HG02870 (cell line): Measurements from ENCODE around the gene C10orf105.

Experiments used
- ATAC-seq: cut with Tn5 transposase; IDR thresholded peaks from one replicate; pipeline ENCODE4 v1.9.1; 2021; ENCODE audit warnings: mild to moderate bottlenecking, moderate library complexity; ENCODE audit not compliant: unreplicated experiment

Gene C10orf105

DNA sequence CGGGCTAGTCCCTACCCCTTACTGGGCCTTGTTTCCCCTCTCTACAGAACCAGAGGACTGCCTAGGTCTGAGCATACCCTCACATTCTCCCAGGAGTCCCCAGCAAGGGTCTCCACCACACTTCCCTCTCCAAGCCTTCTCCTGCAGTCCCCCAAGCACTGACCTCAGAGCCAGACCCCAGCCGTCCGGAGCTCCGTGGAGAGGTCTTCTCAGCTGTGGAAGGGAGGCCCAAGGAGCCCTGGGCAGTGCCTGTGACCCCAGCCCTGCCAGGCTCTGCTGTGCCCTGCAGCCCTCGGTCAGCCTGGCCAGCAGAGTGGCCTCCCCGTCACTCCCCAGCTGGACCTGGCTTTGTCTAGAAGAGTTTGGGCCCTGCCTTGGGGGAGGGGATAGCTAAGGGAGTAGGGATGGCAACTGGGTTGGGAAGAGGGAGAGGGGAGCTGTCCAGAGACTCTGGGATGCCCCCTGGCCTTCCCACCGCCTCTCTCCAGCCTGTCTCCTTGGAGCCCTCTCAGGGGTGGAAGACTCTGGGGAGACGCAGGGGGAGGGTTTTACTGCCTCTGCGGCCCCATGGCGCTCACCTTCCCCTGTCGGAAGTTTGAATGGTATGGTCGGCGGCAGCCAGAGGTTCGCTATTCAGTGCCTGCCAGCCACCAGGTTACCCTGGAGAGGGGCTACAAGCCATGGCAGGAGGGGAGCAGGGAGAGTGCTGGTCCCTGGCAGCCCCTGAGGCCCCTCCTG is at the start of gene C10orf105:
TSS of gene C10orf105 (minus strand) at position 315 of the 738 bp plus-strand sequence. CDS start 3,441 bp downstream, outside the sequence.
- ATAC-seq: no peak

DNA sequence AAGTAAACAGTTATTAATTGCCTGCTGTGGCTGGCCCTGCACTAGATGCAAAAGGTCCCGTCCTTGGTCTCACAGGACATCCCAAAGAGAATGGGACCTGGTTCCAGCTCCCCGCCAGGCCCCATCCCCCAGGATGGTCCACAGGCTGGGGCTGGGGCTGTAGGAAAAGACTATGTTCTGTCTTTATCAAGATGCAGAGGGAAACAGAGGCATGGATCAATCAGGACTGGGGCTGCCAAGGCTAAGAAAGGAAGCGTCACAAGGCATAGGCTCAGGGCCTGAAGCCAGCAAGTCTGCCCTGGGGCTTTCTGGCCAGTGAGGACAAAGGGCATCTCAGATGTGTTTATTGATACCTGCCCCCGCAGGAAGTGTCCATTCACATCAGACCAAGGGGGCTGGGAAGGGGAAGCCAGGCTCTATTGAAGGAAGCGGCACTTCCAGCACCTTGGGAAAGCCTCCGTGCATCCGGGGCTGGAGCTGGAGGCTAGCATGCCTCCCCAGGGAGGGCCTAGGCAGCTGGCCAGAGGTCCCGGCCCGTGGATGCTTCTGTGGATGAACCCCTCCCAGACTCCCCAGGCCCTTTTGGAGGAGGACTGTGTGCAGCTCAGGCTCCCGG is 48.0 kb upstream of the C10orf105 start:
- ATAC-seq: no peak

DNA sequence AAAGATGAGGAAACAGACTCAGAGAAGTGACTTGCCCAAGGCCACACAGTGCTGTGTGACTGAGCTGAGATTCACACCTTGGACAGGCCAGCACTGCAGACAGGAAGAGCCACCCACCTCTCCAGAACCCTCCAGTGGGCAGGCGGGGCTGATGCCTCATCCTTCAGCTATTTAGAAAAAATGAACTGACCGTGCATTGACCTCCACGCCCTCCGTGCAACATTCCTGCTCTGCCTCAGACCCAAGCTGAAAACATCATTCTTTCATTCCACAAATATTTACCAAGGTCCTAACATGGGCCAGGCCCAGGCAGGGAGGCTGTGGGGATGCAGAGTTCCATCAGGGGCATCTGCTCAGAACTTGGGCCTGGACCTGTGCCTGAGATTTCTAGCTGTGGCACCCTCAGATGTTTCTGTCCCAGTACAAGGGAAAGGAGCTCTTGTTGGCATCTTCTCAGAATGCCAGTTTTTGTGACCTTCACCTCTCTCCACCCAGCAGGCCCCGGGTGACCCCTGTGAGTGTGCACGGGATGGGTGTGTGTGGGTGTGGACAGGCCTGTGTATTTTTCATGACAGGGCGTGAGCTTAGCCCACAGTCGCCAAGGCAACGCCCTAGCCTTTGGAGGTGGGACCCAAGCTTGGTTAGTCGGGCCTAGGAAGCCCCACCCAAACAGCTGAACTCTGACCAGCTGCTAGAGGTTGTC is 47.3 kb upstream of the C10orf105 start:
- no peak for ATAC-seq

GRCh38 chr10:71765906-71766716 is 46.5 kb upstream of the C10orf105 start:
- no peak for ATAC-seq

- no peak for ATAC-seq
Measured at GRCh38 chr10:71765176-71765904, 45.8 kb upstream of the C10orf105 start.

DNA sequence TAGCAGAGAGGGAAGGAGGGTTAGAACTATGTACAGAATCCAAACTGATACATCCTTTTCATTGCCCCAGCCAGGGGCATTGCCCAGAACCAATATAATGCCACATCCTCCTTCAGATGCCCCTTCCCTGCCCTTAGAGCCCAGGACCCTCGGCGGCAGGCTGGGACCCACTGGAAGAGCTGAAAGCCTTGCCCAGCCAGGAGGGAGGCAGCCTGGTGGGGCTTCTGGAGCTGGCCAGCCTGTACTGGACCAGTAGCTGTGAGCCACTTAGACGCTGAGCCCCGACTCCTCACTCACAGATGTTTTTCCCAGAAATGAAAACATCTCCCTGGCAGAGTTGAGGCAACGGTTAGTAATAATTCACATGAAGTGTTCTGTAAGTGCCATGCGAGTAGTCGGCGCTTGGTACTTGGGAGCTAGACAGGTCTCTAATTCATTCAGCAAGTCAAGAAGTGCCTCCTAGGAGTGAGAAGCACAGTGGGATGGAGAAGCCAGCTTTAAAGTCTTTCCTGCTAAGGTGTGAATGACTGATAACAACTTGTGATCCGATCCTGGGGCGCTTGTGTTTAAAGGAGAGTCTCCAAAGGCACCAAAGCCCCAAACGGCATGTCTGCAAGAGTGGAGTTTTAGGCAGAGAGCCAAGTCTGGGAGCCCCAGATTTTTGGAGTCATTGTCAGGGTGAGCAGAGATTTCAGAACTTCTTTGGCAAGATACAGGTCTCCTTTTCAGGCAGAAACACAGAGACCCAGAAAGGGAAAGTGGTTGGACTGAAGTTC is 44.0 kb upstream of the C10orf105 start:
- no peak for ATAC-seq

GRCh38 chr10:71762324-71762723 is 42.7 kb upstream of the C10orf105 start:
- no peak for ATAC-seq

- ATAC-seq: no peak
Measured at GRCh38 chr10:71761541-71762113, 42.0 kb upstream of the C10orf105 start.

GRCh38 chr10:71761105-71761511 is 41.5 kb upstream of the C10orf105 start:
- no peak for ATAC-seq

- ATAC-seq: no peak
Measured at GRCh38 chr10:71757399-71757922, 37.9 kb upstream of the C10orf105 start.

- no peak for ATAC-seq
Measured at GRCh38 chr10:71756311-71757191, 37.0 kb upstream of the C10orf105 start.

DNA sequence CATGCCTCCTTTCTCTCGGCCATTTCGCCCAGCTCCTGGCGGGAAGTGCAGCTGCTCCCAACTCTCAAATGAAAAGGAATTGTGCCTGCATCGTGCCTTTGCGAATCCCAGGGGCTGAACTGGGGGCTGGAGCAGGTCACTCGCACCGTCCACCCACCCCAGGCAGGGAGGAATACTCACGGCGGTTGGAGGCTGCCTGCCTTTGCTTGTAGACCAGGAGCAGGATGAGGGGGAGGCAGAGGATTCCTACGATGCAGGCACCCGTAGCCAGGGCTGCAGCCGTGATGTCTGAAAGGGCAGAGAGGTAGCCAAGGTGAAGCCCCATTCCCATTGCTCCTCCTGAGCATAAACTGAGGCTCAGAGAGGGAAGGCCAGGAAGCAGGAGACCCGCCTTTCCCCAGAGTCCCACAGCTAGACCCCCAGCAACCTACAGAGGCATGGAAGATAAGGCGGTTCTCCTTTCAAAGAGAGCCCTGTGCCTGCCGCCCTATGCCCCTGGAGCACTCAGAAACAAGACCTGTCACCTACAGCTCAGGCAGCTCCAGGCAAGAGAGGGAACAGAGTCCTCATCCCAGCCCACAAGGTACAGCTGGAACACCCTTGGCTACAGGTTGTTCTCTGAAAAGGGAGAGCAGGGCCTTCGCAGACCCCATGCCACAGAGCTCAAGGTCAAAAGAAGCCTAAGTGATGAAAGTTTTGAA is 35.8 kb upstream of the C10orf105 start:
- no peak for ATAC-seq

DNA sequence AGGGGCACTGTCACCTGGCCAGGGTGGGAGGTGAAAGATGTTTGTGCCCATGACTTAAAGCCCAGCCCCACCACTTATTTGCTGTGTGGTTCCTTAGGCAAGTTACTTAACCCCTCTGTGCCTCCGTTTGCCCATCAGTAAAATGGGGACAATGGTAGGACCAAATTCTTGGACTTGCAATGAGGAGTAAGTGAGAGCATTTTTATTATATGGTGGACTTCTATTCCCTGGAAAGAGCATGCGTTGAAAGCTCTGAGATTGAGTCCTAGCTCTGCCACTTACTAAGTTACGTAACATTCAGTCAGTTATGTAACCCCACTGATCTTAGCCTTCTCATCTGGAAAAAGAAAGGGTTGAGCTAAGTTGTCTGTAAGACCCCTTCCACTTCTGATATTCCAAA is 35.0 kb upstream of the C10orf105 start:
- ATAC-seq: no peak

GRCh38 chr10:71753960-71754505 is 34.5 kb upstream of the C10orf105 start:
- ATAC-seq: no peak

DNA sequence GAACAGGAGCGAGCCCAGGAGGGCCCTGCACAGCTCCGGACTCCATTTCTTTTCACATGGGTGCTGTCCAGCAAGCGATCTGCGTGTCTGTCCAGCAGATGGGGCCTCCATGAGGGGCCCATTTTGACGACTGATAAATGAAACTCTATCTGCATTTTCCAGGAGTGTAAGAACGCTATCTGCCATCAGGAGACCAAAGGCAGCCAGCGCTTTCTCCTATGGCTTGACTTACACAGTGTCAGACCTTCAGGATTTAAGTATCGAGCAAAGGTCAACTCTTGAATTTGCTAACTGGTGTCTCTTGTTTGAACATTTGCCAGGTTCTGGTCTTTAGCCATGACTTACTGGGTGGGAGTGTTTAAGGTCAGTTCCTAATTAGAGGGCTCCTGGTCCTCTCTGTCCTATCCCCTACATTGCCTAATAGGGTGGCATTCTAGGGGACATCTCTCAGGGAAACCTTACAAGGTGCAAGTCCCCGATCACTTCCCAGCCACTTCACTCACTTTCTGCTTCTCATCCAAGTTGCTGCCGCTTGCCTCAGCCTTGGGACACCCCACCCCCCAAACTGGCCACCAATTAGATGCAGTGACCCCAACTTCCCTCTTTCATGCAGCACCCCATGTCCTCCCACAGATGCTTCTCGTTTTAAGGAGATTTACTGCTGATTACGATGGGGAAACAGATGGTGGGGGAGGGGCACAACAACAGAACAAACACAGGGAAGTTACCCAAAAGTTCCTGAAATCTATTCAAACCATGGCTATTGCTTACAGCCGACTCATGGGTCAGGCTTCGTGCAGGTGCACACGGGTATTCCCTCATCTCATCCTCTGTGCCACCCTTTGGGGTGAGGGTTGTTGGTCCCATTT is 33.7 kb upstream of the C10orf105 start:
- ATAC-seq: no peak

DNA sequence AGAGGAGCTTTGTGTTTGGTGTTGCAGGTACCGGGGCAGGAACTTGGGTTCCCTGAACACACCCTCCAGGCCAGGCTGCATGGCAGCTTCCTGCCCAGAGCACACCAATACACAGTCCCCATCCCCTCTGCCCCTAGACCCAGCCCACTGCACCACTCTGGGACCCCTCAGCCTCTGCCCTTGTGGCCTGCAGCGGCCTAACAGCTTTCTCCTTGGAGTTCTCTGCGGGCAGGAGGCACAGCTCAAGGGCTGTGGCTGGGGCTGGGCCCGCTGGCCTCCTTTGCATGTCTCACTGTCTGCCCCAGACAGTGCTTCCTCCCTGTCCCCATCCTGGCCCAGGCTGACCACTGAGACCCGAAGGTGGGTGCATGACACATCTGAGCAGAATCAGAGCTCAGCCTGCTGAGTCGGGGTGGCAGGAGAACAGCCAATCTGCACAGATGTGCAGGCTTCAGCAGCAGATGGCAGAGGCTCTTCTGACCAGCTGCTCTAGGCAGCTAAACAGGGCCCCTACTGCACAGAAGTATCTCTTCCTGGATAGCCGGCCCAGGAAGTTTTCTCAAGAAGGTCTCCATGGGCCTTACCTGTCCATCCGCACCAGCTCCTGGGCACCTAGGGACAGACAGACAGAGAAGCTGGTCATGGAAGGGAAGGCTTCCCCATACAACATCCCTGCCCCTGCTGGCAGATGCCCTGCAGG is 33.0 kb upstream of the C10orf105 start:
- ATAC-seq: no peak
